OCI-LY1 (cell line): ENCODE data around the gene OTOG.

Source experiments
- H2AFZ ChIP-seq: fragments of 200-600 bp; sonication (generic), shearing (Covaris generic); 2 replicates; pipeline ENCODE4 v1.6.0; 2014; ENCODE audit warnings: antibody characterized with exemption, mild to moderate bottlenecking, low read length
- H3F3A ChIP-seq: fragments of 200-600 bp; sonication (generic), shearing (Covaris generic); 2 replicates; pipeline ENCODE4 v1.6.0; 2014; ENCODE audit warnings: mild to moderate bottlenecking, antibody characterized with exemption, low read length, moderate library complexity; ENCODE audit not compliant: insufficient read depth
- H3K27ac ChIP-seq: fragments of 200-600 bp; sonication (generic); 2 replicates; pipeline ENCODE4 v1.5.1; 2014; ENCODE audit warnings: low read length, mixed run types, mild to moderate bottlenecking, low read depth; ENCODE audit not compliant: poor library complexity, severe bottlenecking
- H3K27me3 ChIP-seq: fragments of 200-600 bp; sonication (generic); 2 replicates; pipeline ENCODE4 v1.6.0; 2014; ENCODE audit warnings: antibody characterized with exemption, mild to moderate bottlenecking, low read length, moderate library complexity; ENCODE audit not compliant: insufficient read depth
- H3K36me3 ChIP-seq: fragments of 200-600 bp; sonication (generic); 2 replicates; pipeline ENCODE4 v1.6.1; 2014; ENCODE audit warnings: mild to moderate bottlenecking, antibody characterized with exemption, low read length, moderate library complexity, mixed read lengths; ENCODE audit not compliant: insufficient read depth
- H3K4me1 ChIP-seq: fragments of 200-600 bp; sonication (generic); 2 replicates; pipeline ENCODE4 v1.5.1; 2014; ENCODE audit warnings: mild to moderate bottlenecking, low read length, moderate library complexity; ENCODE audit not compliant: insufficient read depth, severe bottlenecking
- H3K4me2 ChIP-seq: fragments of 200-600 bp; sonication (generic), shearing (Covaris generic); 2 replicates; pipeline ENCODE4 v1.6.1; 2014; ENCODE audit warnings: low read length
- H3K4me3 ChIP-seq: fragments of 200-600 bp; sonication (generic); 2 replicates; pipeline ENCODE4 v1.5.1; 2014; ENCODE audit warnings: low read length, low read depth, mild to moderate bottlenecking, mixed read lengths; ENCODE audit not compliant: poor library complexity, severe bottlenecking
- H3K79me2 ChIP-seq: fragments of 200-600 bp; shearing (Covaris generic); 2 replicates; pipeline ENCODE4 v1.6.1; 2016; ENCODE audit warnings: mixed run types, low read length, mixed read lengths; ENCODE audit not compliant: insufficient read depth
- H3K9ac ChIP-seq: fragments of 200-600 bp; sonication (generic), shearing (Covaris generic); 2 replicates; pipeline ENCODE4 v1.6.1; 2014; ENCODE audit warnings: mild to moderate bottlenecking, low read length, mixed read lengths
- H3K9me2 ChIP-seq: fragments of 200-600 bp; sonication (generic), shearing (Covaris generic); 2 replicates; pipeline ENCODE4 v1.6.1; 2014; ENCODE audit warnings: low read depth, mild to moderate bottlenecking, low read length, mixed read lengths
- H3K9me3 ChIP-seq: fragments of 200-600 bp; shearing (Covaris generic); 2 replicates; pipeline ENCODE4 v1.6.1; 2014; ENCODE audit warnings: low read length, mixed read lengths
- H4K20me1 ChIP-seq: fragments of 200-600 bp; sonication (generic), shearing (Covaris generic); 2 replicates; pipeline ENCODE4 v1.6.0; 2016; ENCODE audit warnings: mild to moderate bottlenecking, low read length; ENCODE audit not compliant: insufficient read depth
- CTCF ChIP-seq: fragments of 200-600 bp; sonication (generic), shearing (Covaris generic); IDR thresholded peaks from 2 replicates; pipeline ENCODE4 v1.5.1; 2017; ENCODE audit warnings: mild to moderate bottlenecking, antibody characterized with exemption, low read length, moderate library complexity, mixed read lengths
- EZH2 ChIP-seq: fragments of 200-600 bp; sonication (generic), shearing (Covaris generic); IDR thresholded peaks from 2 replicates; pipeline ENCODE4 v1.8.0; 2017; ENCODE audit warnings: borderline replicate concordance, mixed run types, mild to moderate bottlenecking, antibody characterized with exemption, low read length, moderate library complexity, mixed read lengths

OTOG gene

GRCh38 chr11:17519061-17519885, 27.8 kb upstream of the OTOG start:
- no peak overlapping the region for H3K4me3 ChIP-seq

GRCh38 chr11:17521106-17521900, 25.8 kb upstream of the OTOG start:
- Histone ChIP-seq H3K79me2 (no peaks in the 10 kb centered on the region), H4K20me1 (no peaks in the 10 kb centered on the region), H3F3A (no peaks in the 10 kb centered on the region), H2AFZ (no peak overlapping the region), H3K4me2 (no peak overlapping the region), H3K4me3 (no peak overlapping the region), H3K27ac (no peak overlapping the region), H3K9ac (no peak overlapping the region), H3K9me2 (no peaks in the 10 kb centered on the region), H3K36me3 (no peaks in the 10 kb centered on the region), H3K27me3 (no peaks in the 10 kb centered on the region; the same call in 1 of the 2 replicates), H3K9me3 (no peaks in the 10 kb centered on the region), H3K4me1 (no peaks in the 10 kb centered on the region)
- TF ChIP-seq CTCF = no peak
- TF ChIP-seq EZH2 = no peak

More at GRCh38 chr11:17519061-17519885, 27.8 kb upstream of the OTOG start:
- H3K36me3 ChIP-seq = no peaks in the 10 kb centered on the region
- H2AFZ ChIP-seq = no peak overlapping the region
- H4K20me1 ChIP-seq = no peaks in the 10 kb centered on the region
- no peak for TF ChIP-seq EZH2
- no peak for TF ChIP-seq CTCF
- no peaks in the 10 kb centered on the region for H3K9me2 ChIP-seq
- no peak overlapping the region for H3K4me2 ChIP-seq
- H3K79me2 ChIP-seq = no peaks in the 10 kb centered on the region
- no peaks in the 10 kb centered on the region for H3F3A ChIP-seq
- no peaks in the 10 kb centered on the region for H3K4me1 ChIP-seq
- no peak overlapping the region for H3K27ac ChIP-seq
- H3K9ac ChIP-seq = no peak overlapping the region
- no peaks in the 10 kb centered on the region for H3K9me3 ChIP-seq
- no peaks in the 10 kb centered on the region for H3K27me3 ChIP-seq

GRCh38 chr11:17522655-17523054, 24.4 kb upstream of the OTOG start:
- Histone ChIP-seq H3K27ac (no peak overlapping the region), H3K4me1 (no peaks in the 10 kb centered on the region), H3K4me3 (no peak overlapping the region), H3K4me2 (no peak overlapping the region), H3K9ac (no peak overlapping the region), H3K79me2 (no peaks in the 10 kb centered on the region), H3K9me2 (no peaks in the 10 kb centered on the region), H3K36me3 (no peaks in the 10 kb centered on the region), H3K9me3 (no peaks in the 10 kb centered on the region), H2AFZ (no peak overlapping the region), H3K27me3 (no peaks in the 10 kb centered on the region; the same call in 1 of the 2 replicates), H4K20me1 (no peaks in the 10 kb centered on the region), H3F3A (no peaks in the 10 kb centered on the region)
- TF ChIP-seq CTCF = no peak
- no peak for TF ChIP-seq EZH2
